ENCODE data around the gene ADAMTS17. TPM values are rescaled to one million over a fixed set of nuclear protein-coding genes. Genes with fewer than 3 reads are reported as not detected.

ADAMTS17 gene
- total RNA-seq, 1 donor = 7.6 TPM

- no peak overlapping the region for H3K4me3 ChIP-seq (ENCODE audit: low read length)
- no peaks in the 10 kb centered on the region for H3K4me1 ChIP-seq (ENCODE audit: insufficient read depth, low read length)
- H3K27me3 ChIP-seq (ENCODE audit: insufficient read depth, low read length) = no peaks in the 10 kb centered on the region
- no peaks in the 10 kb centered on the region for H3K9me3 ChIP-seq (ENCODE audit: low read depth, low read length)
Observed at GRCh38 chr15:100134089-100134583, 207.6 kb downstream of the ADAMTS17 start.

DNA sequence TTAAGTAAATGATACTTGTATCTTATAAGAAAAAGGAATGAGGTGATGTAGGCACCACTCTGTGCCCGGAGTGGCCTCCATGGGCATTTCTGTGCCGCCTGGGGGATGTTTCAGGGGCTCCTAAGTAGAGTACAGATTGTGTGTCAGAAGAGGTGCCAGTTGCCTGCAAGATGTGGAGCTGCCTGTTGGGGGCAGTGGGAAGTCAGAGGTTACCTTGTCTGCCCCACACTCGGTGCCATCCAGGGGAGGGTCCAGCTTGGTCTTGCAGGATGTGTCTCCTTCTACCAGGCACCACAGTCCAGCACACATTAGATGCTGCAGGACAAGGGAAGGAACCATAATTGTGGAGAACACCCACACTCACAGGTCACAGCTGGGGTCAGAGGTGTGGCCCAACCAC lies 208.8 kb downstream of the ADAMTS17 start:
- no peaks in the 10 kb centered on the region for H3K27me3 ChIP-seq (ENCODE audit: insufficient read depth, low read length)
- H3K9me3 ChIP-seq (ENCODE audit: low read depth, low read length) = no peaks in the 10 kb centered on the region
- H3K4me1 ChIP-seq (ENCODE audit: insufficient read depth, low read length) = no peaks in the 10 kb centered on the region
- H3K4me3 ChIP-seq (ENCODE audit: low read length) = no peak overlapping the region

DNA sequence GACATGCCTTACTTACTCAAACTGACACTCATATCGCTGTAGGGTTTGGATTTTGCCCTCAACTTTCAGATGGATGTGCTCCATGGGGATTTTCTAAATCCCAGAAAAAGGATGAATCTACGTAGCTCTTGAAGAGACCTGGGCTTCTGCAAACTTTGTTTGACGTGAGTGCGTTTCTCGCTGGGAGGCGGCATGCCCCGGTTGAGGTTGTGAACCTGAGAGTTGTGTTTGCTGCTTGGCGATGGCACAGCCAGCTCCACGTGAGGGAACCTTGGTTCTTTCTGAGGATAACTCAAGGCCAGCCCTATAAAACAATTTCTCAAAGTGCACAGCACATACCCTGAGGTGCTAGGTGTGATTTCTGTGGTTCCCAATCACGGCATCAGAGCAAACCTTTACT lies 209.5 kb downstream of the ADAMTS17 start:
- H3K4me3 ChIP-seq (ENCODE audit: low read length) = no peak overlapping the region
- no peaks in the 10 kb centered on the region for H3K4me1 ChIP-seq (ENCODE audit: insufficient read depth, low read length)
- H3K27me3 ChIP-seq (ENCODE audit: insufficient read depth, low read length) = no peaks in the 10 kb centered on the region
- H3K9me3 ChIP-seq (ENCODE audit: low read depth, low read length) = no peaks in the 10 kb centered on the region

GRCh38 chr15:100131321-100132224 lies 210.2 kb downstream of the ADAMTS17 start:
- H3K4me1 ChIP-seq (ENCODE audit: insufficient read depth, low read length) = no peaks in the 10 kb centered on the region
- H3K27me3 ChIP-seq (ENCODE audit: insufficient read depth, low read length) = no peaks in the 10 kb centered on the region
- H3K9me3 ChIP-seq (ENCODE audit: low read depth, low read length) = no peaks in the 10 kb centered on the region
- no peak overlapping the region for H3K4me3 ChIP-seq (ENCODE audit: low read length)

DNA sequence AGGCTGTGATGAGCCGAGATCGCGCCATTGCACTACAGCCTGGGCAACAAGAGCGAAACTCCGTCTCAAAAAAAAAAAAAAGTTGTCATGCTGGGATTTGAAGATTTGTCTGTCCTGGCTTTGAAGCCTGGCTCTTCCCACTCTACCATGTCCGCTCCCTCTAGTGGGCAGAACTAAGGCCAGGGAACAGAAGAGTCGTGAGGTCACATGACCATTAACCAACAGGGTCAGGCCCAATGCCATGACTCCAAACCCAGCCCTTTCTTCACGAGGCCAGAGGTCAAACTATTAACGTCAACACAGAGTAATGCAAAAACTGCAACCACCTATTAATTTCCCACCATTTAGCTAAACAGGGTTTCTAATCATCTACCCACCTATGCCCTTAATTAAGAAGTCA lies 212.1 kb downstream of the ADAMTS17 start:
- H3K27me3 ChIP-seq (ENCODE audit: insufficient read depth, low read length) = no peaks in the 10 kb centered on the region
- no peak overlapping the region for H3K4me3 ChIP-seq (ENCODE audit: low read length)
- H3K9me3 ChIP-seq (ENCODE audit: low read depth, low read length) = no peaks in the 10 kb centered on the region
- H3K4me1 ChIP-seq (ENCODE audit: insufficient read depth, low read length) = no peaks in the 10 kb centered on the region

DNA sequence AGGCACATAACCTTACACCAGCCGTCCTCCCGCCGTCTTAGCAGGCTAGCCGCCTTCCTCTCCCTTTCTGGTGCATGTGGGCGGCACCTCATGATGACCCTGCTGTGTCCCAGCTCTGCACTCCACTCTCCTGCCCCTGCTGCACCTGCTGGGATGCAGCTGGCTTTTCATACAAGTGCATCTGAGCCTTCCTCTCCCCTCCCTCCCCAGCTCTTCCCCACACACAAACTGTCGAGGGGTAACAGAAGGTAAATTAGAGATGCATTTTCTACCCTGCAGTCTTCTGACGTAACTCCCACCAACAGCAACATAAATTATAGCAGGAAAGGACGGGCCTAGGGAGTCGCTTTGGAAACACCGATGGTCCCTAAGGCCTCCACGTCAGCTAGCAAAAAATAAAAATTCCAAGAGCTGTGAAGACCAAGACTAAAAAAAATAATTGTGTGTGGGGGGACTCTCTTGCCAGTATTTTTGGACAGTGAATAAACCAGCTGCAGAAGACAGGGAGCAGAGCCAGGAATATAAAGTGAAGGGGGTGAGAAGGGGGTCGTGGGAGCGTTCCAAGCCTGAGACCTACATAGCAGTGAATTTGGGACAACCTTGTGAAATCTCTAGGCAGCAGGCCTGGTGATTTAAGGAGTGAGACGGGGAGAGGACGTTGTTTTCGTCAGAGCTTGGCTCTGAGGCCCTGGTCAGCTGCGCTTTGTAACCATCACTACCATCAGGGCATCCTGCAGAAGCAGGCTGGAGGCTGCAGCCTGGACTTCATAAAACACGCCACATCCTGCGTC lies 216.2 kb downstream of the ADAMTS17 start:
- Histone ChIP-seq H3K4me1 (ENCODE audit: insufficient read depth, low read length) (no peaks in the 10 kb centered on the region), H3K9me3 (ENCODE audit: low read depth, low read length) (peaks cover 20% of the 10 kb centered on the region), H3K4me3 (ENCODE audit: low read length) (no peak overlapping the region), H3K27me3 (ENCODE audit: insufficient read depth, low read length) (no peaks in the 10 kb centered on the region)

GRCh38 chr15:100124936-100125335 lies 216.8 kb downstream of the ADAMTS17 start:
- no peaks in the 10 kb centered on the region for H3K27me3 ChIP-seq (ENCODE audit: insufficient read depth, low read length)
- peaks cover 24% of the 10 kb centered on the region for H3K9me3 ChIP-seq (ENCODE audit: low read depth, low read length)
- no peak overlapping the region for H3K4me3 ChIP-seq (ENCODE audit: low read length)
- H3K4me1 ChIP-seq (ENCODE audit: insufficient read depth, low read length) = no peaks in the 10 kb centered on the region

- Histone ChIP-seq H3K4me1 (ENCODE audit: insufficient read depth, low read length) (no peaks in the 10 kb centered on the region), H3K4me3 (ENCODE audit: low read length) (no peak overlapping the region), H3K27me3 (ENCODE audit: insufficient read depth, low read length) (no peaks in the 10 kb centered on the region), H3K9me3 (ENCODE audit: low read depth, low read length) (peaks cover 24% of the 10 kb centered on the region)
Observed at GRCh38 chr15:100124361-100124760, 217.4 kb downstream of the ADAMTS17 start.

- H3K9me3 ChIP-seq (ENCODE audit: low read depth, low read length) = peaks cover 24% of the 10 kb centered on the region
Observed at GRCh38 chr15:100123611-100124010, 218.2 kb downstream of the ADAMTS17 start.

DNA sequence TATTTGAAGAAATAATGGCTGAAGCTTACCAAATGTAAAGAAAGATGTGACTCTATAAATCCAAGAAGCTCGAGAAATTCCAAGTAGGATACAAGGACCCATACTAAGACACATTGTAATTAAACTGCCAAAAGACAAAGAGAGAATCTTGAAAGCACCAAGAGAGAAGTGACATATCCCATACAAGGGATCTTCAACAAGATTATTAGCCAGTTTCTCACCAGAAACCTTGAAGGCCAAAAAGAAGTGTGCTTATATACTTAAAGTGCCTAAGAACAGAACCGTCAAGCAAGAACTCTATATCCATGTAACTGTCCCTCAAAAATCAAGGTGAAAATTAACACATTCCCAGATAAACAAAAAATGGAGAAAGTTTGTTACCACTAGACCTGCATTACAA lies 220.5 kb downstream of the ADAMTS17 start:
- Histone ChIP-seq H3K9me3 (ENCODE audit: low read depth, low read length) (peaks cover 24% of the 10 kb centered on the region), H3K4me1 (ENCODE audit: insufficient read depth, low read length) (no peaks in the 10 kb centered on the region), H3K4me3 (ENCODE audit: low read length) (no peak overlapping the region), H3K27me3 (ENCODE audit: insufficient read depth, low read length) (no peaks in the 10 kb centered on the region)

More at GRCh38 chr15:100123611-100124010, 218.2 kb downstream of the ADAMTS17 start:
- no peaks in the 10 kb centered on the region for H3K27me3 ChIP-seq (ENCODE audit: insufficient read depth, low read length)
- H3K4me1 ChIP-seq (ENCODE audit: insufficient read depth, low read length) = no peaks in the 10 kb centered on the region
- no peak overlapping the region for H3K4me3 ChIP-seq (ENCODE audit: low read length)

DNA sequence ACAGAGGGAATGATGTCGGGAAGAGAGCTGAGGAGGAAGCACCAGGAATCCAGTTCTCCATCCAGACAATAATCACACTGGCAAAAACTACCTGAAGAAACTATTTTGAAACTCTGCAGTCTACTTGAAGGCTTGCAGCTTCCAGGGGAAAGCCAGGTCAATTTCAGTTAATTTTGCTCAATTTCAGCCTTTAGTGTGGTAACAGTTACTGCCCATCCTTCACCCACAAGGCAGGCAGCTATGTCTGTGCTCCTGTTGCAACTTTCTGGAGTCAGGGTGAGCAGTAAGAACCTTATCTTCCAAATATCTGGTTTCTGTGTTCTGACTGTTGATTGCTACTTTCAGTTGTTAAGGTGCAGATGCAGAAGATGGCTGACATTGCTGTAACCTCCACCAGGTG lies 221.7 kb downstream of the ADAMTS17 start:
- no peaks in the 10 kb centered on the region for H3K27me3 ChIP-seq (ENCODE audit: insufficient read depth, low read length)
- peaks cover 24% of the 10 kb centered on the region for H3K9me3 ChIP-seq (ENCODE audit: low read depth, low read length)
- no peaks in the 10 kb centered on the region for H3K4me1 ChIP-seq (ENCODE audit: insufficient read depth, low read length)
- no peak overlapping the region for H3K4me3 ChIP-seq (ENCODE audit: low read length)

DNA sequence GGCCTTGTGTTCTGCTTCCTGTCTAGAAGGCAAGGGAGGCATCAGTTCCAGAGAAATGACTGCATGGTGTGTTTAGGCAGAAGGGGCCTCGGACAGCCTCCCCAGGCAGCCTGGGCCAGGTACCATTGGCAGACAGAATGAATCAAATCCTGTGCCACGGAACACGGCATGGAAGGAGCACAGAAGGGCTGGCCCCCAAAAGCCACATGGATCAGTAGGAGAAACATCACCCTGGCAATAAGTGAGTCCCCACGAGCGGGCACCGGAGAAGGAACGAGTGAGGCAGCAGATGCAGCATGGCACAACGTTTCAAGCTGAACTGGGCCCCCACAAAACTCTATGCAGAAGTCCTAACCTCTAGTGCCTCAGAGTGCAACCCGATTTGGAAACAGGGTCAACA lies 223.2 kb downstream of the ADAMTS17 start:
- H3K27me3 ChIP-seq (ENCODE audit: insufficient read depth, low read length) = no peaks in the 10 kb centered on the region
- H3K4me3 ChIP-seq (ENCODE audit: low read length) = no peak overlapping the region
- H3K9me3 ChIP-seq (ENCODE audit: low read depth, low read length) = peaks cover 24% of the 10 kb centered on the region
- no peaks in the 10 kb centered on the region for H3K4me1 ChIP-seq (ENCODE audit: insufficient read depth, low read length)

- H3K4me1 ChIP-seq (ENCODE audit: insufficient read depth, low read length) = no peaks in the 10 kb centered on the region
- no peak overlapping the region for H3K4me3 ChIP-seq (ENCODE audit: low read length)
- no peaks in the 10 kb centered on the region for H3K27me3 ChIP-seq (ENCODE audit: insufficient read depth, low read length)
- peaks cover 14% of the 10 kb centered on the region for H3K9me3 ChIP-seq (ENCODE audit: low read depth, low read length)
Observed at GRCh38 chr15:100116416-100117190, 225.2 kb downstream of the ADAMTS17 start.

GRCh38 chr15:100115711-100116090 lies 226.1 kb downstream of the ADAMTS17 start:
- Histone ChIP-seq H3K4me1 (ENCODE audit: insufficient read depth, low read length) (peaks cover 7% of the 10 kb centered on the region), H3K27me3 (ENCODE audit: insufficient read depth, low read length) (no peaks in the 10 kb centered on the region), H3K9me3 (ENCODE audit: low read depth, low read length) (peaks cover 5% of the 10 kb centered on the region), H3K4me3 (ENCODE audit: low read length) (no peak overlapping the region)
